HG03175 (cell line): ENCODE measurements around the gene TAGLN.
A peak's percentile ranks its signal among the peaks of the same experiment; 100 is the strongest.

Source experiments
- ATAC-seq: cut with Tn5 transposase; IDR thresholded peaks from one replicate; pipeline ENCODE4 v1.9.1; 2021; ENCODE audit warnings: mild to moderate bottlenecking, moderate library complexity; ENCODE audit not compliant: unreplicated experiment

TAGLN gene

GRCh38 chr11:117212697-117213355 lies 13.7 kb downstream of the TAGLN start:
- ATAC-seq = no peak

DNA sequence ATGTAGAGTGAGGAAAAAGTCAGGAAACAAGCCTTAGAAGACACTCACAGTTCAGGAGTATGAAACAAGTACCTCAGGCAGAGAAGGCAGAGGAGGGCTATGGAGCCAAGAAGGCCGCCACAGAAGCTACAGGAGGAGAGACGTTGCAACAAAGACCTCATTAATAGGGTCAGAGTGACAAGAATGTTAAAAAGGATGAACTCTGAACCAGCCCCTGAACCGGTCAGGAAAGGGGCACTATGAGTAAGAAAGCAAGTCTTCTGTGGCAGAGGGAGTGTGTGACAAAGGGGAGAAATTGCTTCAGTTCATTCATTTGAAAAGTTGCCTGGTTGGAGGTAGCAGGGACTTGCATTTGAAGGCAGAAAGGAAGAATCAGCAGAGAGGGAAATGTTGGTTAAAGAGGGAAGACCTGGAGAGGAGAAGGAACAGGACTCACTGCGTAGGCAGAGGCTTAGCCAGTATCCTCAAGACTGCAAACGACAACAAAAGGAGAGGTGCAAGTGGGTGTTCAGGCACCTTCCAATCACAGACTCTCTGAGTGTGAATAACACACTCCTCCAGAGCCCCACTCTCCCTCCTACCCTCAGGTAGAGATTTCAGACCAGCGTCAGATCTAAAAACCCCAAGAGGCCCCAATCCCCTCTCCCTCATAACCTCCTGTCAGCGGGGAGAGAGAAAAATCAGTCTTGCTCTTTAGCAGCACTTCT lies 15.4 kb downstream of the TAGLN start:
- no peak for ATAC-seq

DNA sequence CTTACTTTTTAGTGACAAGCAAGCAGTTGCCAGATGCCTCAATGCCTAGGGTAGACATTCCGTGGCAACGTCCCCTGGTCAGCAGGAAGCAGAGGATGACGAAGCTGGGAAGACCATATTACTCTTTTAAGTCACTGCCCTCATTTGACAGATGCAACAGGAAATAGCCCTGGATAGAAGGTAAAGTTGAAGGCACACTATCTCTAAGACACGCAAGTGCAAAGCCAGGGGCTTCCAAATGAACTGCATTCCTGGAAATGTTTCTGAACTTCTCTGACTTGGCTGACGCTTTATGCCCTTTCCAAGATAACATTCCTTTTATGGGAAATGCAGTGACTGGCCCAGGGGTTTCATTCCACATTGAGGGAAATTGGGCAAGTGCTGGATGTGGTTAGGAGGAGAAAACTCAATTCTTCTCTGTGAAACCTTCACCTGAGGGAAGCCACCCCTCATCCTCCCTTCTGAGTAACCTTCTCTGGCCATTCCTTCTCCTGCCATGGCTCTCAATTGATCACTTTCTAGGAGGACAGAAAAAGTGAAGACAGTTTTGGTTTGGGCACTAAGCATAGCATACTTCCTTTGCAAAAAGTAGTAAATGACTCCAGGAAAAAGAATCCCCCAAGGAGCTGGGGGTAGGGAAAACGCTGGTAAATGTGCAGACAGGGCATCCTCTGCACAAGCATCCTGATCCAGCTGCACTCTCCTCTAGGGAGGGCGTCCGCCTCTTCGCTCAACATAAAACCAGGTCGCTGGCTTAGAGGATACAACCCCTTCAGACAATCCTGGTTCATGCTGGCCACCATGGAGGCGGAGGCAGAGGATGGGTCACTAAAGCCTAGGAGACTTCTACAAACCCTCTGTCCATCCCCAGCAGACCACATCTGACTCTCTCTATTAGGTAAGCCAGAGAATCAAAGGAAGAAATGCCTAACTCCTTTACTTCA lies 18.2 kb downstream of the TAGLN start:
- ATAC-seq = no peak

DNA sequence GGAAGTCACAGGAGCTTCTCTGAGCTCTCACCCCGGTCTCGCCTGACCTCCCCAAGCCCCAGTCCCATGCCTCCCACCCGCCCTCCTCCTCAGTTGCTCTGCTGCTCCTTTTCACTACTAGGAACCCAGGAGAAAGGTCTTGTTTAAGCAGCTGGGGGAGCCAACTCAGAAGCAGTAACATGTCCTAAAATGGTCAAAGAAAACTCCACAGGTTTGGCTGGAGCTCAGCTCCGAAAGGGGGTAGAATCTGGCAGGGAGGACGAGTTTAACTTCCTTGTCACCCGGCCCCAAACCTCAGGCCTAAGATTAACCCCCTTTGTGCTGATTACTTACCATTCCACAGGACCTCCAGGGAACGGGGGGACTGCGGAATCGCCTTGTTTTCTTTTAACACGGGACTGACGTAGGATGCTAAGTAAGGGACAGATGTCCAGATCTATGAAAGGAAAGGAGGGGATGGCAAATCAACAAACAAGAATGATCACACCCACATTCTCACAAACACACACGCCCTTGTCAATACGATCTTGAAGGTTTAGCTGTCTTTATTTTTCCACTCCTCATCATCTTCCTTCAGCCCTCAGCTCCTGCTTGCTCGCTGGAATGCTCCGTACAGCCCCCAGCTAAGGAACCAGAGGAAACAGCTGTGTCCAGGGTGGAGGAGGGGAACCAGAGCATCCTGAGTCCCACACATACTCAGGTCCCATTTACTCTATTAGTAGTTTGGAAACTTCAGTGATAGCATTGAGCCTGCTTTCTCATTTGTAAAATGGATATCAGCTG lies 19.2 kb downstream of the TAGLN start:
- no peak for ATAC-seq

DNA sequence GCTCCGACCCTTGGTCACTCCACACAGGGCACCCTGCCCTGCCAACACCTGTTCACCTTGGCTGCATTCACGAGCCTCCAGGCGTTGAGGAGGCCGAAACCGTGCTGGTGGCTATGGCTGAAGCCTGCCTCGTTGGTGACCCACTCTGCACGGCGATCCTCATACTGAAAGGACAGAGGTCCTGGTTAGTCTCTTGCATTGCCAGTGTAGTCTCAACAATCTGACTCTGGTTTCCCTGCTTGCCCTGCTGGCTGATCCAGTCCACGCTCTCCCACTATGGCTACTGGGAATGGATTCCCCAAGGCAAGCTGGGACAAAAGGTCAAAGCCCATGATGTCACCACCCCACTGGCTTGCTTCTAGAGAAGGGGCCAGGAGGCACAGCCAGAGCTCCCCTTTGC lies 19.8 kb downstream of the TAGLN start:
- ATAC-seq = no peak

- ATAC-seq = no peak
Observed at GRCh38 chr11:117219455-117219854, 20.3 kb downstream of the TAGLN start.

DNA sequence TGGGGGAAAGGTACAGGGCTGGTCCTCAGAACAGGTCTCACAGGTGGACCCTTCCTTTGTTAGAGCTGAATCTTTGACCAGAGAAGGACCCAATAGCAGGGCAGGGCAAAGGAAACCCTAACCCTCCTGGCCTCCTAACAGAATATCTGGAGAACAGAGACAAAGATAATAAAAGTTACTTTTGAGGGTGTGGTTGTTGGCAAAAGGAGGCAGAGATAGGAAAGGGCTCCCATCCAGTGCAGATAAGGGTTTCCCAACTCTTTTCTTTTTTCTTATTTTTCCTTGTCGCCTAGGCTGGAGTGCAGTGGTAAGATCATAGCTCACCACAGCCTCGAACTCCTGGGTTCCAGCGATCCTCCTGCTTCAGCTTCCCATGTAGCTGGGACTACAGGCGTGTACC lies 20.8 kb downstream of the TAGLN start:
- ATAC-seq = no peak

DNA sequence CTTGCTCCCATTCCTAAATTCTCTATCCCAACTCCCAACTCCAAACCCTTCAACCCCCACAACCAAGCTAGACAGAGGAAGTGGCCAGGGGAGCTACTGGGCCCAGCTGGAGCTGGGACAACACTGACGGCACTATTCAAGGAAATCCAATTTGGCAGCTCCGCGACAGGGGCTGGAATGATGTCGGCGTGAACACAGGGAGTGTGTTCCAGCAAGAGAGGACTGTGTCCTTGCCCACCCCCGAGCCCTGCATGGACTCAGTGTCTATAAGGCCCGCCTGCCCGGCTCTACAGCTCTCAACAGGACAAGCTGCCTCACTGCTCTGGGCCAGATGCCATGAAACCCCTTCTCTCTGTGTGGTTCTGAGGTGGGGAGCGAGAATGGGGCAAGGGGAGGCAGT lies 21.4 kb downstream of the TAGLN start:
- no peak for ATAC-seq

DNA sequence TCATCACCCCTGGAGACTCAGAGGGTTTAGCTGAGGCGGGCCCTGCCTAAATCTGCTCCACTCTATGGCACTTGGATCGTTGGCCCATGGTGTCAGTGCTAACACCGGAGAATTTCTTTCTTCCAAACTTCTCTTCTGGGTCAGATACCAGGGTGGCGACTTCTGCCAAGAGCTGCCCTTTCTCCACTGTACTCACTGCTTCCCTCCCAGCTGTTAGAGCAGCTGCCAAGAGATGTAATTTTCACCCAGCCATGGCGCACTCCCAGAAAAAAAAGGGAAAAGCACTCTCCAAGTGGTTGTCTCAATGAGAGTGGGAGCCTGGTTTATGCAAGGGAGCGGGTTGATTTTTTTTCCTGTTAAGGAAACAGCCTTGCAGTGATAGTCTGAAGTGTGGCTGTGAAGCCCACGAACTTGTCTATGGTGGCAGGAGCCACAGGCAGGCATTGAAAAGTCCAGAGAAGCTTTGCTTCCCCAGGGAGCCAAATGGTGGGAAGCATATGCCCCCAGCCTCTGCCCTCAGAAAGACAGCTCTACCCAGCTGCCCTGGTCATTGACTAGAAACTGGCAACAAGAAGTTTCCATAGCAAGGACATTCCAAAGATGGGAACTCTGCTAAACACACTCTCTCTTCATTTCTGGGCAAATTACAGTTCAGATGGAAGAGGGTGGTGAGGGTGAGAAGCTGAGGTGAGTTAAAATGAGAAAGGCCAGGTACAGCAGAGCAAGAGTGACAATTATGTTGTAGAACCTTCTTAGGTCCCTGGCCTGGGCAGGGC lies 22.0 kb downstream of the TAGLN start:
- no peak for ATAC-seq

DNA sequence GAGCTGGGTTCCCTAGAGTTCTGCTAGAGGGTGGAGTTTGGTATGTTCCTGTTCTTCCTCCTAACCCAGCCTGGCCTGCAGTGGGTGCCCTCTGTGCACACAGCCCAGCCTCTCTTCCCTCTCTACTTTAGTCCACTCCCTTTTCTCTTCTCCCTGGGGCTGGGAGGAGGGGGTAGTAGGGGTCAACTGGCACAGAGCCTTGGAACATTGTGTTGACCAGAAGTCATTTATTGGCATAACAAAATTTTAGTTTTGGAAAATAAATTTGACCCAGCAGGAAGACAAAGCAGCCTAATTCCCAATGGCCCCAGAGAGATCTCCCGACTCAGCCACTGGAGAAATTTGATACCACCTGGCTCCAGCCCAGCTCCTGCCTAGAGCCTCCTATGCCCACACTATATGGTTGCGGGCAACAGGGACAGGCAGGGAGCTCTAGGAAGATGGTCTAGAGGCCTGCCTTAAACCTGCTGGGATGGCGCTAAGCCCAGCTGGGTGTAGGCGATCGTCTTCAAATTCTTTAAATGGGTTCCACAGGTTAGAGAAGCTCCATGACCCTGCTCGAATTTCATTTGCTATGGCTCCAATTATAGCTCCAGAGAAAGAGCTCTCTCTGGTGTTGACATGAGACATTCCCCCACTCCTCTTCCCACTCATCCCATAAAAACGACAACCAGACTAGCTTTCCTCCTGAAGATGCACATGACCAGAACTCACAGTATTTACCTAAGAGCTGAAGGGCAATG lies 22.8 kb downstream of the TAGLN start:
- no peak for ATAC-seq

DNA sequence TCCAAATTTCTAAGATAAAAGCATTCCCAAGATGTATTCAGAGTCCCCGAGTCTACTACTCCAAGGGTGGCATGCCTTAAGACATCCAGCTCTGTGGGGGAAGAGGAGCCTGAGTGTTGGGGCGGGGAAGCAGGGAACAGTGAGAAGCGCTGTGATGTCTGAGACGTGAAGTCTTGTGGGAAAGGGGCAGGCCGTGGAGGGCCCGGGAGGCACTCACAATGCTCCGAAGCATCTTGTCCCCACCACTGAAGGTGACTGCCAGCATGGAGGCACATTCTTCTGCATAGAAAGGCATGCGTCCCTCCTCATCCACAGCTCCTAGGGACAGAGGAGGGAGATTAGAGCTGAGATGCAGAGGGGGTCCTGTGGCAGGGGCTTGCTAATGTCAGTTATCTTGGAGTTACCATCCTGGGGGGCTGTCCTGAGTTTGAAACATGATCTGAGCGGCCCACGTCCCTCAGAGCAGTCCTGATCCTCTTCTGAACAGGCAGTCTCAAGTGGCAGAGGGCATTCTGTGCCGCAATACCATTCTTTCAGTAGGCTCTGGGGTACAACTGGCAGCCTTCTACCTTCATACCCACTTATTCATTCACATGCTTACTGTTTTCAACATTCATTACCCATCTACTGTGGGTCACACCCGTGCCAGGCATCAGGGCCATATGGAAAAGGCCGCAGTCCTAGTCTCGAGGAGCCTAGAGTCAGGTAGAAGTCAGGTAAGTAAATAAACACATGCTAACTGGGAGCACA lies 24.0 kb downstream of the TAGLN start:
- no peak for ATAC-seq

GRCh38 chr11:117223741-117224689 lies 24.8 kb downstream of the TAGLN start:
- no peak for ATAC-seq

GRCh38 chr11:117225553-117226170 lies 26.5 kb downstream of the TAGLN start:
- ATAC-seq = no peak

GRCh38 chr11:117226388-117227385 lies 27.5 kb downstream of the TAGLN start:
- peak; percentile 52 for ATAC-seq

- no peak for ATAC-seq
Observed at GRCh38 chr11:117228091-117228490, 28.9 kb downstream of the TAGLN start.

GRCh38 chr11:117229411-117229810 lies 30.2 kb downstream of the TAGLN start:
- no peak for ATAC-seq
